ENCODE results near the gene TRPM3.

The TRPM3 gene

GRCh38 chr9:70504834-70505233 is 616.6 kb downstream of the TRPM3 start:
- Histone ChIP-seq H2AFZ (ENCODE audit: low read depth, low read length) (no peak overlapping the region), H3K27ac (ENCODE audit: low read length) (no peak overlapping the region), H3K4me2 (ENCODE audit: low read length) (no peak overlapping the region), H3K9ac (ENCODE audit: low read length) (no peak overlapping the region), H3K9me3 (ENCODE audit: insufficient read depth, low read length) (no peaks in the 10 kb centered on the region), H3K79me2 (ENCODE audit: low read length) (no peaks in the 10 kb centered on the region), H3K4me1 (ENCODE audit: low read length) (no peaks in the 10 kb centered on the region), H3K27me3 (ENCODE audit: low read depth, low read length) (0 out of 2 replicates have a peak, but pooled peaks cover 4% of the 10 kb centered on the region), H3K36me3 (replicated peaks; ENCODE audit: low read depth, low read length) (no peaks in the 10 kb centered on the region), H3K4me3 (ENCODE audit: low read length) (no peak overlapping the region), H4K20me1 (ENCODE audit: insufficient read depth, low read length) (no peaks in the 10 kb centered on the region)
- TF ChIP-seq CTCF (IDR thresholded peaks at IDR 0.05; ENCODE audit: low read depth, low read length) (no peak), EZH2phosphoT487 (IDR thresholded peaks at IDR 0.05; ENCODE audit: low read depth) (no peak)

- H3K27ac ChIP-seq (ENCODE audit: low read length): no peak overlapping the region
- H3K4me3 ChIP-seq (ENCODE audit: low read length): no peak overlapping the region
- TF ChIP-seq CTCF (IDR thresholded peaks at IDR 0.05; ENCODE audit: low read depth, low read length) (no peak), EZH2phosphoT487 (IDR thresholded peaks at IDR 0.05; ENCODE audit: low read depth) (no peak)
- H4K20me1 ChIP-seq (ENCODE audit: insufficient read depth, low read length): no peaks in the 10 kb centered on the region
- H3K27me3 ChIP-seq (ENCODE audit: low read depth, low read length): 0 out of 2 replicates have a peak, but pooled peaks cover 4% of the 10 kb centered on the region
- H2AFZ ChIP-seq (ENCODE audit: low read depth, low read length): no peak overlapping the region
- H3K4me2 ChIP-seq (ENCODE audit: low read length): no peak overlapping the region
- H3K79me2 ChIP-seq (ENCODE audit: low read length): no peaks in the 10 kb centered on the region
- no peaks in the 10 kb centered on the region for H3K4me1 ChIP-seq (ENCODE audit: low read length)
- no peak overlapping the region for H3K9ac ChIP-seq (ENCODE audit: low read length)
- no peaks in the 10 kb centered on the region for H3K9me3 ChIP-seq (ENCODE audit: insufficient read depth, low read length)
- H3K36me3 ChIP-seq (replicated peaks; ENCODE audit: low read depth, low read length): no peaks in the 10 kb centered on the region
Measured at GRCh38 chr9:70502690-70503089, 618.7 kb downstream of the TRPM3 start.

- Histone ChIP-seq H3K9ac (ENCODE audit: low read length) (no peak overlapping the region), H3K27me3 (ENCODE audit: low read depth, low read length) (0 out of 2 replicates have a peak, but pooled peaks cover 4% of the 10 kb centered on the region), H3K9me3 (ENCODE audit: insufficient read depth, low read length) (no peaks in the 10 kb centered on the region), H3K4me2 (ENCODE audit: low read length) (no peak overlapping the region), H3K27ac (ENCODE audit: low read length) (no peak overlapping the region), H2AFZ (ENCODE audit: low read depth, low read length) (no peak overlapping the region), H3K4me3 (ENCODE audit: low read length) (no peak overlapping the region), H4K20me1 (ENCODE audit: insufficient read depth, low read length) (no peaks in the 10 kb centered on the region), H3K36me3 (replicated peaks; ENCODE audit: low read depth, low read length) (no peaks in the 10 kb centered on the region), H3K79me2 (ENCODE audit: low read length) (no peaks in the 10 kb centered on the region), H3K4me1 (ENCODE audit: low read length) (no peaks in the 10 kb centered on the region)
- no peak for TF ChIP-seq CTCF (IDR thresholded peaks at IDR 0.05; ENCODE audit: low read depth, low read length)
- TF ChIP-seq EZH2phosphoT487 (IDR thresholded peaks at IDR 0.05; ENCODE audit: low read depth): no peak
Measured at GRCh38 chr9:70500793-70501192, 620.6 kb downstream of the TRPM3 start.

GRCh38 chr9:70499621-70500020 is 621.8 kb downstream of the TRPM3 start:
- Histone ChIP-seq H3K4me2 (ENCODE audit: low read length) (no peak overlapping the region), H3K36me3 (replicated peaks; ENCODE audit: low read depth, low read length) (no peaks in the 10 kb centered on the region), H3K27ac (ENCODE audit: low read length) (no peak overlapping the region), H3K4me3 (ENCODE audit: low read length) (no peak overlapping the region), H3K9ac (ENCODE audit: low read length) (no peak overlapping the region), H3K9me3 (ENCODE audit: insufficient read depth, low read length) (no peaks in the 10 kb centered on the region), H3K4me1 (ENCODE audit: low read length) (no peaks in the 10 kb centered on the region), H4K20me1 (ENCODE audit: insufficient read depth, low read length) (no peaks in the 10 kb centered on the region), H3K27me3 (ENCODE audit: low read depth, low read length) (peaks cover 4% of the 10 kb centered on the region; the same call in 1 of the 2 replicates), H2AFZ (ENCODE audit: low read depth, low read length) (no peak overlapping the region), H3K79me2 (ENCODE audit: low read length) (no peaks in the 10 kb centered on the region)
- TF ChIP-seq CTCF (IDR thresholded peaks at IDR 0.05; ENCODE audit: low read depth, low read length) (no peak), EZH2phosphoT487 (IDR thresholded peaks at IDR 0.05; ENCODE audit: low read depth) (no peak)

Measured in OCI-LY3 (cell line).